Naive thymus-derived CD4-positive, alpha-beta T cell (primary cell): ENCODE measurements around the gene ZNF195. TPM values are rescaled to one million over a fixed set of nuclear protein-coding genes. Genes with fewer than 3 reads are reported as not detected.

Experiments
- ATAC-seq: fragments of 150-1000 bp; cut with Tn5 transposase; 2 replicates; pipeline ENCODE4 v1.10.0; 2021; ENCODE audit warnings: mild to moderate bottlenecking, moderate library complexity
- CTCF ChIA-PET: fragments of 350-600 bp; sonication (Branson Sonifier 250); formaldehyde crosslinking; loops from one replicate; lab custom pipeline; 2021; ENCODE audit warnings: antibody characterized with exemption; lab: Charles Lee
- POLR2A ChIA-PET: fragments of 350-600 bp; sonication (Branson Sonifier 250); formaldehyde crosslinking; loops from one replicate; lab custom pipeline; 2021; ENCODE audit warnings: antibody characterized with exemption, inconsistent platforms; lab: Charles Lee
- DNase-seq, 9 donors: peaks; one replicate each; pipeline versions ENCODE4 v3.0.0 to v3.0.0-alpha.2; 2020 to 2022; ENCODE audit warnings: mixed read lengths in 1 of 9
- H3K27ac ChIP-seq: one replicate; pipeline ENCODE4 v1.7.0; 2013; ENCODE audit warnings: mild to moderate bottlenecking, low read depth, low read length, moderate library complexity
- H3K27me3 ChIP-seq, 2 donors: one replicate each; pipeline ENCODE4 v1.7.0; 2013; ENCODE audit warnings: low read length in 2 of 2, mild to moderate bottlenecking in 2 of 2, moderate library complexity in 2 of 2; ENCODE audit not compliant: control insufficient read depth in 2 of 2, insufficient read depth in 2 of 2
- H3K36me3 ChIP-seq, 3 experiments: 1 replicate in 2 of 3; 2 replicates in 1 of 3; pipeline ENCODE4 v1.7.0; 2013; ENCODE audit warnings: low read length in 3 of 3, mild to moderate bottlenecking in 3 of 3, moderate library complexity in 1 of 3; ENCODE audit not compliant: insufficient read depth in 3 of 3, control insufficient read depth in 2 of 3
- H3K4me1 ChIP-seq, 2 donors: one replicate each; pipeline ENCODE4 v1.7.0; 2013; ENCODE audit warnings: low read length in 2 of 2, mild to moderate bottlenecking in 2 of 2, moderate library complexity in 1 of 2; ENCODE audit not compliant: control insufficient read depth in 2 of 2, insufficient read depth in 2 of 2
- H3K4me3 ChIP-seq: 2 replicates; pipeline ENCODE4 v1.7.0; 2013; ENCODE audit warnings: mild to moderate bottlenecking, low read length
- H3K9me3 ChIP-seq, 3 experiments: 1 replicate in 2 of 3; 2 replicates in 1 of 3; pipeline ENCODE4 v1.7.0; 2013; ENCODE audit warnings: low read length in 3 of 3; ENCODE audit not compliant: control insufficient read depth in 2 of 3
- H3K27ac Mint-ChIP-seq, 9 donors: one replicate each; pipeline ENCODE4 v1.8.0; 2020 to 2022; ENCODE audit warnings: mixed read lengths in 9 of 9, mild to moderate bottlenecking in 8 of 9, moderate library complexity in 5 of 9, inconsistent platforms in 2 of 9
- H3K27me3 Mint-ChIP-seq, 5 donors: one replicate each; pipeline ENCODE4 v1.8.0; 2021 to 2022; ENCODE audit warnings: mixed read lengths in 5 of 5, mild to moderate bottlenecking in 1 of 5
- H3K36me3 Mint-ChIP-seq, 5 donors: one replicate each; pipeline ENCODE4 v1.8.0; 2020 to 2022; ENCODE audit warnings: mixed read lengths in 5 of 5, mild to moderate bottlenecking in 3 of 5, inconsistent platforms in 1 of 5
- H3K4me1 Mint-ChIP-seq, 7 donors: one replicate each; pipeline ENCODE4 v1.8.0; 2020 to 2022; ENCODE audit warnings: mixed read lengths in 7 of 7, mild to moderate bottlenecking in 3 of 7, inconsistent platforms in 1 of 7
- H3K4me3 Mint-ChIP-seq, 10 donors: one replicate each; pipeline ENCODE4 v1.8.0; 2020 to 2022; ENCODE audit warnings: mild to moderate bottlenecking in 10 of 10, mixed read lengths in 10 of 10, moderate library complexity in 6 of 10, inconsistent platforms in 2 of 10
- H3K9me3 Mint-ChIP-seq, 11 donors: one replicate each; pipeline ENCODE4 v1.8.0; 2020 to 2022; ENCODE audit warnings: mixed read lengths in 11 of 11, mild to moderate bottlenecking in 4 of 11, inconsistent platforms in 1 of 11, moderate library complexity in 1 of 11
- intact Hi-C, 2 donors: fragments of 100-400 bp; cut with micrococcal nuclease; formaldehyde crosslinking; loops; one replicate each; pipeline ENCODE4 v1.15.1; 2023
- polyA plus RNA-seq, 2 donors: library from polyadenylated mRNA; unstranded; fragments of 300-500 nt; fragmentation: Illumina TruSeq; gene quantifications; one replicate each; pipeline ENCODE4 v1.2.3, GENCODE V29; 2021
- total RNA-seq, 6 experiments: library from RNA in 5 of 6; stranded (reverse) in 5 of 6; gene quantifications; 1 replicate in 5 of 6; 2 replicates in 1 of 6; pipeline ENCODE4 v1.2.3 and lab custom pipeline; 2021 to 2026

The ZNF195 gene
- total and polyA plus RNA-seq, 7 experiments from 2014 or later: 18.4 to 39.0 (median 29.9) TPM

- no peak overlapping the region for H3K4me3 ChIP-seq
- no peak for ATAC-seq
- intact Hi-C loops: no loop called here
Observed at GRCh38 chr11:3345736-3346135, 33.2 kb downstream of the ZNF195 start.

GRCh38 chr11:3344327-3345174, 34.4 kb downstream of the ZNF195 start:
- Mint-ChIP-seq H3K4me1 (no peaks in the 10 kb centered on the region), H3K27ac (no peak overlapping the region), H3K27me3 (peaks cover 11 to 33% (median 22%) of the 10 kb centered on the region in 5 donors), H3K4me3 (no peak overlapping the region), H3K9me3 (peaks cover 0 to 29% (median 10%) of the 10 kb centered on the region in 11 donors), H3K36me3 (peaks cover 0 to 26% (median 19%) of the 10 kb centered on the region in 5 donors)
- Histone ChIP-seq H3K4me1 (no peaks in the 10 kb centered on the region), H3K27me3 (no peaks in the 10 kb centered on the region), H3K9me3 (no peaks in the 10 kb centered on the region), H3K36me3 (no peaks in the 10 kb centered on the region), H3K4me3 (no peak overlapping the region), H3K27ac (no peak overlapping the region)
- ChIA-PET POLR2A (no interaction called here), CTCF (no interaction called here)
- DNase-seq: no peak
- intact Hi-C loops: no loop called here
- ATAC-seq: no peak

More at GRCh38 chr11:3345736-3346135, 33.2 kb downstream of the ZNF195 start:
- Histone ChIP-seq H3K27me3 (no peaks in the 10 kb centered on the region), H3K4me1 (no peaks in the 10 kb centered on the region), H3K27ac (no peak overlapping the region), H3K36me3 (no peaks in the 10 kb centered on the region), H3K9me3 (peaks cover 0 to 3% (median 0%) of the 10 kb centered on the region in 3 experiments)
- ChIA-PET POLR2A (no interaction called here), CTCF (no interaction called here)
- Mint-ChIP-seq H3K4me3 (no peak overlapping the region), H3K36me3 (peaks cover 0 to 37% (median 27%) of the 10 kb centered on the region in 5 donors), H3K27me3 (peaks cover 9 to 21% (median 14%) of the 10 kb centered on the region in 5 donors), H3K27ac (no peak overlapping the region), H3K4me1 (no peaks in the 10 kb centered on the region), H3K9me3 (peaks cover 0 to 37% (median 16%) of the 10 kb centered on the region in 11 donors)
- DNase-seq: no peak

GRCh38 chr11:3342709-3343108, 36.2 kb downstream of the ZNF195 start:
- intact Hi-C loops: no loop called here
- POLR2A ChIA-PET: no interaction called here
- Mint-ChIP-seq H3K27ac (no peak overlapping the region), H3K27me3 (peaks cover 21 to 46% (median 34%) of the 10 kb centered on the region in 5 donors), H3K36me3 (peaks cover 0 to 20% (median 15%) of the 10 kb centered on the region in 5 donors), H3K4me3 (no peak overlapping the region), H3K9me3 (peaks cover 0 to 14% (median 8%) of the 10 kb centered on the region in 11 donors), H3K4me1 (no peaks in the 10 kb centered on the region)
- Histone ChIP-seq H3K4me1 (no peaks in the 10 kb centered on the region), H3K36me3 (no peaks in the 10 kb centered on the region), H3K27ac (no peak overlapping the region), H3K27me3 (no peaks in the 10 kb centered on the region), H3K4me3 (no peak overlapping the region), H3K9me3 (no peaks in the 10 kb centered on the region)
- no peak for DNase-seq
- ATAC-seq: no peak
- CTCF ChIA-PET: interaction anchor here (4.3 kb wide), 1 partner anchor 66 kb away, joined by 38 read pairs; no protein-coding TSS in a partner anchor

- no peaks in the 10 kb centered on the region for H3K36me3 ChIP-seq
- Mint-ChIP-seq H3K27ac (no peak overlapping the region), H3K36me3 (peaks cover 0 to 9% (median 8%) of the 10 kb centered on the region in 5 donors), H3K27me3 (peaks cover 21 to 46% (median 34%) of the 10 kb centered on the region in 5 donors), H3K4me3 (no peak overlapping the region), H3K9me3 (peaks cover 0 to 6% (median 0%) of the 10 kb centered on the region in 11 donors), H3K4me1 (no peaks in the 10 kb centered on the region)
- POLR2A ChIA-PET: no interaction called here
- no peak overlapping the region for H3K27ac ChIP-seq
- ATAC-seq (peak; percentile 42), DNase-seq (peak; percentile 12 to 65 (median 51))
- H3K9me3 ChIP-seq: no peaks in the 10 kb centered on the region
- no peaks in the 10 kb centered on the region for H3K4me1 ChIP-seq
- no peak overlapping the region for H3K4me3 ChIP-seq
- H3K27me3 ChIP-seq: no peaks in the 10 kb centered on the region
- CTCF ChIA-PET: interaction anchor here (1.3 to 4.3 kb wide), 3 partner anchors 67 to 79 kb away, joined by 5 to 38 read pairs (median 5); no protein-coding TSS in a partner anchor
- intact Hi-C loops: no loop called here
Observed at GRCh38 chr11:3341298-3341697, 37.6 kb downstream of the ZNF195 start.

GRCh38 chr11:3340025-3340424, 38.9 kb downstream of the ZNF195 start:
- H3K9me3 Mint-ChIP-seq: peaks cover 0 to under 1% (median 0%) of the 10 kb centered on the region in 11 donors
- H3K27me3 ChIP-seq: no peaks in the 10 kb centered on the region
- peaks cover 0 to 6% (median 3%) of the 10 kb centered on the region in 5 donors for H3K36me3 Mint-ChIP-seq
- H3K36me3 ChIP-seq: no peaks in the 10 kb centered on the region
- ChIA-PET POLR2A (no interaction called here), CTCF (interaction anchor here (0.6 to 4.3 kb wide), 4 partner anchors 69 to 304 kb away, joined by 3 to 38 read pairs (median 5); no protein-coding TSS in a partner anchor)
- no peak overlapping the region for H3K4me3 ChIP-seq
- no peak overlapping the region for H3K27ac Mint-ChIP-seq
- no peak overlapping the region for H3K4me3 Mint-ChIP-seq
- no peaks in the 10 kb centered on the region for H3K4me1 ChIP-seq
- no peaks in the 10 kb centered on the region for H3K4me1 Mint-ChIP-seq
- H3K27me3 Mint-ChIP-seq: peaks cover 21 to 46% (median 34%) of the 10 kb centered on the region in 5 donors
- DNase-seq (no peak), ATAC-seq (no peak)
- H3K27ac ChIP-seq: no peak overlapping the region
- intact Hi-C loops: no loop called here
- H3K9me3 ChIP-seq: no peaks in the 10 kb centered on the region

GRCh38 chr11:3339340-3339624, 39.7 kb downstream of the ZNF195 start:
- no peak for DNase-seq
- Histone ChIP-seq H3K9me3 (no peaks in the 10 kb centered on the region), H3K27ac (no peak overlapping the region), H3K36me3 (no peaks in the 10 kb centered on the region), H3K27me3 (no peaks in the 10 kb centered on the region), H3K4me3 (no peak overlapping the region), H3K4me1 (no peaks in the 10 kb centered on the region)
- CTCF ChIA-PET: interaction anchor here (4.3 kb wide), 1 partner anchor 69 kb away, joined by 38 read pairs; no protein-coding TSS in a partner anchor
- H3K27ac Mint-ChIP-seq: no peak overlapping the region
- no peaks in the 10 kb centered on the region for H3K4me1 Mint-ChIP-seq
- H3K9me3 Mint-ChIP-seq: no peaks in the 10 kb centered on the region
- intact Hi-C loops: no loop called here
- POLR2A ChIA-PET: no interaction called here
- H3K27me3 Mint-ChIP-seq: peaks cover 21 to 46% (median 34%) of the 10 kb centered on the region in 5 donors
- H3K36me3 Mint-ChIP-seq: peaks cover 0 to 4% (median 0%) of the 10 kb centered on the region in 5 donors
- H3K4me3 Mint-ChIP-seq: no peak overlapping the region
- ATAC-seq: no peak
